Endodermal cell (in vitro differentiated cells): Measurements from ENCODE around the gene LRRN4CL. TPM values are rescaled to one million over a fixed set of nuclear protein-coding genes. Genes with fewer than 3 reads are reported as not detected.
A peak's percentile ranks its signal among the peaks of the same experiment; 100 is the strongest.
"Not testable (repeated sequence)": the region's sequence is repeated elsewhere in the genome, so short reads cannot be mapped to it uniquely, and the experiment has no call there.

Source experiments
- DNase-seq: peaks from one replicate; pipeline ENCODE4 v3.0.0-alpha.2; 2017
- H3K27ac ChIP-seq: 2 replicates; pipeline ENCODE4 v1.5.1; 2013; ENCODE audit warnings: mild to moderate bottlenecking, low read depth, low read length, moderate library complexity
- H3K27me3 ChIP-seq: 2 replicates; pipeline ENCODE4 v1.6.1; 2013; ENCODE audit warnings: mild to moderate bottlenecking, low read length, moderate library complexity; ENCODE audit not compliant: insufficient read depth, control insufficient read depth, poor library complexity, severe bottlenecking
- H3K36me3 ChIP-seq: 2 replicates; pipeline ENCODE4 v1.7.0; 2013; ENCODE audit warnings: mild to moderate bottlenecking, low read length, moderate library complexity; ENCODE audit not compliant: control insufficient read depth, insufficient read depth
- H3K4me1 ChIP-seq: one replicate; pipeline ENCODE4 v1.7.0; 2013; ENCODE audit warnings: low read length; ENCODE audit not compliant: control insufficient read depth, insufficient read depth
- H3K4me3 ChIP-seq: 2 replicates; pipeline ENCODE4 v1.5.1; 2013; ENCODE audit warnings: mild to moderate bottlenecking, low read length, moderate library complexity
- H3K9ac ChIP-seq: 2 replicates; pipeline ENCODE4 v1.6.1; 2013; ENCODE audit warnings: mild to moderate bottlenecking, low read length, moderate library complexity; ENCODE audit not compliant: poor library complexity, severe bottlenecking; ENCODE audit errors: extremely low read depth
- H3K9me3 ChIP-seq: 2 replicates; pipeline ENCODE4 v1.6.1; 2013; ENCODE audit warnings: mild to moderate bottlenecking, low read length, moderate library complexity; ENCODE audit not compliant: control insufficient read depth
- H3K27ac Mint-ChIP-seq: 2 replicates; pipeline ENCODE4 v1.8.0; 2020; ENCODE audit warnings: mixed read lengths
- H3K27me3 Mint-ChIP-seq: 2 replicates; pipeline ENCODE4 v1.8.0; 2021; ENCODE audit warnings: mild to moderate bottlenecking, mixed read lengths; ENCODE audit not compliant: insufficient read depth
- H3K36me3 Mint-ChIP-seq: 2 replicates; pipeline ENCODE4 v1.8.0; 2020; ENCODE audit warnings: low read depth, mixed read lengths
- H3K4me1 Mint-ChIP-seq: 2 replicates; pipeline ENCODE4 v1.8.0; 2020; ENCODE audit warnings: mixed read lengths
- H3K4me3 Mint-ChIP-seq: 2 replicates; pipeline ENCODE4 v1.8.0; 2020; ENCODE audit warnings: mild to moderate bottlenecking, moderate library complexity, mixed read lengths
- H3K9me3 Mint-ChIP-seq: 2 replicates; pipeline ENCODE4 v1.8.0; 2020; ENCODE audit warnings: mild to moderate bottlenecking, mixed read lengths
- CTCF ChIP-seq: fragments of 200-600 bp; sonication (generic); conservative IDR thresholded peaks from 2 replicates; pipeline ENCODE4 v1.5.0; 2021; ENCODE audit warnings: antibody characterized with exemption, mild to moderate bottlenecking
- WGBS, 2 experiments: methylation state at CpG; one replicate each; pipeline versions ENCODE4 v1.1.5 to v1.1.7; 2013; ENCODE audit warnings: missing lambda C conversion rate in 2 of 2, mixed read lengths in 1 of 2; ENCODE audit not compliant: insufficient coverage in 1 of 2, insufficient read length in 1 of 2; 5-methylcytosine and 5-hydroxymethylcytosine counted together
- long read RNA-seq, 4 experiments: library from polyadenylated mRNA in 2 of 4; library from RNA in 1 of 4; library from capped mRNA in 1 of 4; stranded (forward) in 3 of 4; unstranded in 1 of 4; transcript quantifications; one replicate each; pipeline ENCODE4 v2.0.0, GENCODE V29; 2020 to 2021; ENCODE audit warnings: inconsistent platforms in 1 of 4
- polyA plus RNA-seq, 2 experiments: library from polyadenylated mRNA; stranded (reverse); fragments of 50-300 nt; gene quantifications; one replicate each; pipeline ENCODE4 v1.2.3, GENCODE V29; 2013
- total RNA-seq, 2 donors: library from RNA; stranded (reverse); fragmentation: NEBNext Ultra II Directional in 1 of 2; extraction: Animal tissue kit (Norgen Biotek cat#: 25700) in 1 of 2; gene quantifications; 2 replicates in 1 of 2; 3 replicates in 1 of 2; pipeline ENCODE4 v1.2.1, GENCODE V29; 2021

The LRRN4CL gene
- total RNA-seq: under 1 TPM; 0.55 to 0.99 TPM
- 0.14 TPM for polyA plus RNA-seq (2013, experiment 1 of 2)
- 0.17 TPM for polyA plus RNA-seq (2013, experiment 2 of 2)
- long read RNA-seq, experiment 1: 0 reads
- long read RNA-seq, experiment 2: 0 reads
- long read RNA-seq, experiment 3: 0 reads
- long read RNA-seq, experiment 4: 0 reads

GRCh38 chr11:62689421-62690183, at the start of gene LRRN4CL:
TSS of gene LRRN4CL (minus strand) at chr11:62689530. CDS start at chr11:62688508, 1,022 bp downstream.
- 92 to 95% methylated on average over 4 to 11 of the region's 11 CpGs for WGBS, 2 experiments
- Histone ChIP-seq H3K36me3 (peaks cover 37% of the 10 kb centered on the region), H3K27ac (peak within 1 kb of the TSS; percentile 24), H3K27me3 (no peaks in the 10 kb centered on the region), H3K4me3 (no peak within 1 kb of the TSS), H3K4me1 (no peaks in the 10 kb centered on the region), H3K9ac (no peak within 1 kb of the TSS), H3K9me3 (no peaks in the 10 kb centered on the region)
- TF ChIP-seq CTCF: no peak
- H3K27ac Mint-ChIP-seq: peak within 1 kb of the TSS; percentile 36
- H3K4me3 Mint-ChIP-seq: peak within 1 kb of the TSS; percentile 13
- H3K4me1 Mint-ChIP-seq: peaks cover 5% of the 10 kb centered on the region
- H3K27me3 Mint-ChIP-seq: peaks cover 8% of the 10 kb centered on the region
- no peak for DNase-seq
- no peaks in the 10 kb centered on the region for H3K9me3 Mint-ChIP-seq
- peaks cover 36% of the 10 kb centered on the region for H3K36me3 Mint-ChIP-seq

DNA sequence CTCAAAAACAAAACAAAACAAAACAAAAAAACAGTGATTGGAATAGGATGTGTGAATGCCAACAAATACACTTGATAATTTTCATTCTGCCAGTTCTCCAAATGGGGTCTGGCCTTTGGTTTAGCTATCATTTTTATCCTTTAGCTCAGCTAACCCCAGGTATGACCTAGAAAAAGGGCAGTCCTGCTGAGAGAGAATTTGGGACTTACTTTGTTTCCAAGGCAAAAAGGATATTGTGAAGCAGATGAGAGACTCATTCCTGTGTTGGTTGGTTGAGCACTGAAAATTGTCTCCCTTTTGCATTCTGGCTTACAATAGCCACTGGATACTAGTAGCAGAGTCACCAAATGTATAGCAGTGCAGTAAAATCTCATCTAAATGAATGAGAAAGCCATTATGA, 47.9 kb upstream of the LRRN4CL start:
- Histone ChIP-seq H3K4me1 (no peaks in the 10 kb centered on the region), H3K9me3 (no peaks in the 10 kb centered on the region), H3K9ac (no peak overlapping the region), H3K4me3 (no peak overlapping the region), H3K27ac (no peak overlapping the region), H3K36me3 (peaks cover 55% of the 10 kb centered on the region), H3K27me3 (no peaks in the 10 kb centered on the region)
- Mint-ChIP-seq H3K4me1 (no peaks in the 10 kb centered on the region), H3K27ac (no peak overlapping the region), H3K9me3 (no peaks in the 10 kb centered on the region), H3K36me3 (peaks cover 38% of the 10 kb centered on the region), H3K27me3 (no peaks in the 10 kb centered on the region), H3K4me3 (no peak overlapping the region)
- no peak for DNase-seq
- no peak for TF ChIP-seq CTCF

DNA sequence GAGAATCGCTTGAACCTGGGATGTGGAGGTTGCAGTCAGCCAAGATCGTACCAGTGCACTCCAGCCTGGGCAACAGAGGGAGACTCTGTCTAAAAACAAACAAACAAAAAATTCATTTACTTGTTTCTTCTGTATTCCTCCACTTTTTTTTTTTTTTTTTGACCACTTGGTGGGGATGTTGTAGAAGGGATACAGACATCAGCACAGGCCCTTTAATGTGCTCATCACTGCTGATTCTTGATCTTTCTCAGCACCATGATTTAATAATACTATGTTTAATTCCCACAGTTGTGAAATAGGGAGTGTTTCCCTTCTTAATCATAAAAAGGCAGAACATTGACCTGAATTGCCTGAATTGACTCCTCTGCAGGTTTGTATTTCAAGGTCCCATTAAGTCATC, 43.5 kb upstream of the LRRN4CL start:
- DNase-seq: no peak
- Mint-ChIP-seq H3K27me3 (no peaks in the 10 kb centered on the region), H3K36me3 (peaks cover 29% of the 10 kb centered on the region), H3K4me1 (peaks cover 4% of the 10 kb centered on the region), H3K4me3 (no peak overlapping the region), H3K9me3 (no peaks in the 10 kb centered on the region), H3K27ac (no peak overlapping the region)
- Histone ChIP-seq H3K4me1 (no peaks in the 10 kb centered on the region), H3K27me3 (no peaks in the 10 kb centered on the region), H3K9ac (no peak overlapping the region), H3K36me3 (peaks cover 41% of the 10 kb centered on the region), H3K9me3 (no peaks in the 10 kb centered on the region), H3K4me3 (no peak overlapping the region), H3K27ac (no peak overlapping the region)
- TF ChIP-seq CTCF: peak; percentile 59
- WGBS, 2 experiments: 94% methylated on average over 2 of the region's 2 CpGs; no CpG with 5 or more reads in 1 of the 2 experiments

DNA sequence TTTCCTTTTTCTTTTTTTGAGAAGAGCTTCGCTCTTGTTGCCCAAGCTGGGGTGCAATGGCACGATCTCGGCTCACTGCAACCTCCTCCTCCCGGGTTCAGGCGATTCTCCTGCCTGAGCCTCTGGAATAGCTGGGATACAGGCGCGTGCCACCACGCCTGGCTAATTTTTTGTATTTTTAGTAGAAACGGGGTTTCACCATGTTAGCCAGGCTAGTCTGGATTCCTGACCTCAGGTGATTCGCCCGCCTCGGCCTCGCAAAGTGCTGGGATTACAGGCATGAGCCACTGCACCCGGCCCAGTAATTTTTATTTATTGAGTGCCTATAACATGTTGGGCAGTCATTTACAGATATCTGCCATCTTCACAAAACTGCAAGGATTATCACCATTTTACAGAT, 40.7 kb upstream of the LRRN4CL start:
- not testable (repeated sequence) for H3K9me3 ChIP-seq, H3K9me3 Mint-ChIP-seq, DNase-seq, H3K4me1 ChIP-seq, H3K4me1 Mint-ChIP-seq, H3K27ac ChIP-seq, H3K27me3 ChIP-seq, H3K9ac ChIP-seq, H3K27me3 Mint-ChIP-seq
- H3K4me3 Mint-ChIP-seq: peak overlapping the region; percentile 96
- WGBS, 2 experiments: 90 to 94% methylated on average over 13 to 14 of the region's 14 CpGs
- Histone ChIP-seq H3K36me3 (peaks cover 28% of the 10 kb centered on the region), H3K4me3 (peak overlapping the region; percentile 97)
- H3K27ac Mint-ChIP-seq: peak overlapping the region; percentile 35
- H3K36me3 Mint-ChIP-seq: peaks cover 24% of the 10 kb centered on the region
